HG03342 (cell line): ENCODE data around the gene LMBRD2.
"Not testable (repeated sequence)": the region's sequence is repeated elsewhere in the genome, so short reads cannot be mapped to it uniquely, and the experiment has no call there.

Experiments
- ATAC-seq: cut with Tn5 transposase; IDR thresholded peaks from one replicate; pipeline ENCODE4 v1.9.1; 2021; ENCODE audit warnings: mild to moderate bottlenecking, moderate library complexity; ENCODE audit not compliant: unreplicated experiment

The LMBRD2 gene

GRCh38 chr5:36151434-36152323 lies at the start of gene LMBRD2, which contains the start of gene SKP2:
LMBRD2 (minus strand) TSS chr5:36151887; CDS start chr5:36143349, 8,538 bp downstream.
SKP2 (plus strand) TSS chr5:36152111; CDS start chr5:36152263, 152 bp downstream.
- peak; percentile 99 for ATAC-seq

DNA sequence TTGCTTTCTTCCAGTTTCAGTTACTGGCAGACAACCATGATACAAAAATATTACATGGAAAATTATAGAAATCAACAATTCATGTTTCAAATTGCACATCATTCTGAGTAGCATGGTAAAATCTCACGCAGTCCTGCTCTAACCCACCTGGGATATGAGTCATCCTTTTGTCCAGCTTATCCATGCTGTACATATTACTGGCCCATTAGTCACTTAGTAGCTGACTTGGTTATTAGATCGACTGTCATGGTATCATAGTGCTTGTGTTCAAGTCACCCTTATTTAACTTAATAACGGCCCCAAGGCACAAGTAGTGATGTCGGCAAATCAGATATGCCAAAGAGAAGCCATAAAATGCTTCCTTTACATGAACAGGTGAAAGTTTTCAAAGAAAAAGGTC lies 48.8 kb upstream of the LMBRD2 start:
- no peak for ATAC-seq

DNA sequence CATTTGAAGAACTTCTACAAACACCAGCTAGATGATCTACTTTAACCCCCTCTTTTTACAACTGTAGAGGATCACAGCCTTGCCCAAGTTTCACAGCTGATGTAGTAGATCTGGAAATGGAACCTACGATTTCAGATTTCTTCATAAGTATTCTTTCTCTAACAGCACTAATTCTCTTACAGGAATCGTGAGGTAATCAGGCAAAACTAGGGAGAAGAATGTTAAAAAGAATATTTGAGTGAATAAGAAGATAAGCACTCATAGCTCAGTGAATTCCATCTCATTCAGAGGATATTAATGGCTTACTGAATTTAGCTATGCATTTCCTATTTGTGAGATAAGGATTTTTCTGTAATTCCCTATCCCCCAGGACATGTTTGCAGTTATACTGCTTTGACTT lies 47.9 kb upstream of the LMBRD2 start:
- ATAC-seq, result no peak

DNA sequence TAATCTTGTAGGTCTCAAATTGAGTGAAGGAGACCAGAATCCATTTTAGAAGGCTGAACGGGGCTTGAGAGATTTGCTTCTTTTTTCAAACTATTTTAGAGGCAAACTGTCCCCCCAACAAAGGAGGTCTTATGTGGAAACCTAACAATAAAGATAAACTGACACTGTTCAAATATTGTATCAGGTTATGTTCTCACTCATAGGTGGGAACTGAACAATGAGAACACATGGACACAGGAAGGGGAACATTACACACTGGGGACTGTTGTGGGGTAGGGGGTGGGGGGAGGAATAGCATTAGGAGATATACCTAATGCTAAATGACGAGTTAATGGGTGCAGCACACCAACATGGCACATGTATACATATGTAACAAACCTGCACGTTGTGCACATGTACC lies 47.1 kb upstream of the LMBRD2 start:
- ATAC-seq, result not testable (repeated sequence)

GRCh38 chr5:36198281-36198680 lies 46.6 kb upstream of the LMBRD2 start:
- ATAC-seq, result no peak

GRCh38 chr5:36193746-36194145 lies 42.1 kb upstream of the LMBRD2 start:
- ATAC-seq, result no peak

GRCh38 chr5:36184408-36184807 lies 32.7 kb upstream of the LMBRD2 start:
- ATAC-seq, result not testable (repeated sequence)

GRCh38 chr5:36181774-36182173 lies 30.1 kb upstream of the LMBRD2 start:
- no peak for ATAC-seq

- ATAC-seq, result no peak
These were observed 29.1 kb upstream of the LMBRD2 start for GRCh38 chr5:36180556-36181350.

- no peak for ATAC-seq
These were observed 28.3 kb upstream of the LMBRD2 start for GRCh38 chr5:36179950-36180349.

DNA sequence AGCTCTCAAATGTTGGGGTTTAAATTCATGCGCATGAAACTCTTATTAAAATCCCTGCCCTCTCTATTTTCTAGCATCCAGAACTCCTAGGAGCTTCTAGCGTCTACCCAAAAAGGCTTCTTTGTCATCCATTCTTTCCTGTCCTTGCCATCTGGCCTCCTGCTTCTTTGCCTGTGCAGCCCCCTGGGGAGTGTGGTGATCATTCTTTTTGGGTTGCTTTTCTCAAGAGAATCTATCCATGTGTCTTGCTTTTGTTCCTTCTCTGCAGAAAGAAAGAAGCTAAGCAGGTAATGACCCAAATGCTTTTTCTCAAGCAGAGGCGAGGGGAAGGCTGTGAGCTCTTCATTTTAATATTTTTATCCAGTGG lies 26.8 kb upstream of the LMBRD2 start:
- ATAC-seq, result no peak

DNA sequence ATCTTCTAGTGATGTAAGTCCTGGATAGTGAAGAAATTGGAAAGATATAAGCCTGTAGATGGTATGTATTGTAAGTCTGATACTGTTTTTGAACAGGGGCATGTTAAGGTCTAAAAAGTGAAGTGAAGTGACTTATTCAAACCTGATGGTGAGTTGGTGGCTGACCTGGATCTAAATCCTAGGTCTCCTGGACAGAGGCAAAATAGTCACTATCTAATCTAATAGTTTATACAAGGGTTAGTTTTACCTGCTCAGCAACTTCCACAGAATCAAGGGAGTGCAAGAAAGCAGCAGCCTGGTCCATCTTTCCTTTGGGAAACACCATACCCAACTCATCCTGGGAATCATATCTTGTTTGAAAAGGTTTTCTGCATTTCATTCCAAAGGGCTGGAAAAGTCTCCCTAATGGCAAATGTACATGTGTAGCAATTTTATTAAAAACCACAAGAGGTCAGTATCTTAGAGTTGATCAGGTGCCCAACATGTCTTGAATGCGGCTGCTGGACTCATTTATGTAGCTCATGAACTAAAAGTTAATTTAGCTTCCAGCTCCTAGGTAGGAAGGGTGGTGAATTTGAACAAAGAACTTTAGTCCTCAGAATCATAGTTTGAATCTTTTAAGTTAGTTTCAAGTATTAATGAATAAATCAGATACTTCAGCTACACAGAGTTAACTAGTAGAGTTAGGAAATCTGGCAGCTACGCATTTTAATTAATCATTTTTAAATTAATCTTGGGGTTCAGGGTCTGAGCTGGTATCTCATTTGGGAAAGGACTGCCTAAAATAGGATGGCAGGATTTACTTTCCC lies 26.2 kb upstream of the LMBRD2 start:
- ATAC-seq, result no peak

DNA sequence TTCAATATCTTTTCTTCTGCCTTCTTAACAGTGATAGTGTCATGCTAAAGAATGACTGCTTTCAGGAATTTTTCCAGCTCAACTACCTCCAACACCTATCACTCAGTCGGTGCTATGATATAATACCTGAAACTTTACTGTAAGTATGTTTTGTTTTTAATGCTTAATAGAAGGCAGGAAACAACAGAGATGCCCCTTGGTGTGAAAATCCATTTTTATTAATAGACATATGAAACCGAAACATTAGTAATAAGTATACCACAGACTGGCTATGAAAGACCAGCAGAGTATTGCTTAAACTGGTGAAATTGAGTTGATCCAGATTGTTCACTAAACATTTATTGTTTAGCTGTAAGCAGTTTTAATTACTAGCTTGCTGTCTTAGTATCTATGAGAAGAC lies 25.5 kb upstream of the LMBRD2 start:
- peak; percentile 98 for ATAC-seq

DNA sequence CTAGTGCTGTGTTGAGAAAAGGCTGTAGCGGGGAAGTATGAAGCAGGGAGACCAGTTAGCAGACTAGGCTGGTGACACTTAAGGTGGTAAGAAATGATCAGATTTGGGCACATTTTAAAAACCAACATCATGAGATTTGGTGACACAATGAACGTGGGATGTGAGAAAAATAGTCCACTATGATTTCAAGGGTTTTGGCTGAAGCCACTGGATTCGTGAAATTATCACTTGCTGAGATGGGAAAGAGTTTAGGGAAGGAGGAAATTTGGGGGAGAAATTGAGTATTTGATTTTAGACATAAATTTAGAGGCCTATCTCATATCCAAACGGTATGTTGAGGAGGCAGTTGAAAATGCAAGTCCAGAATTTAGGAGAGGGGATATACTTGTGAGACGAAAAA lies 23.4 kb upstream of the LMBRD2 start:
- no peak for ATAC-seq

DNA sequence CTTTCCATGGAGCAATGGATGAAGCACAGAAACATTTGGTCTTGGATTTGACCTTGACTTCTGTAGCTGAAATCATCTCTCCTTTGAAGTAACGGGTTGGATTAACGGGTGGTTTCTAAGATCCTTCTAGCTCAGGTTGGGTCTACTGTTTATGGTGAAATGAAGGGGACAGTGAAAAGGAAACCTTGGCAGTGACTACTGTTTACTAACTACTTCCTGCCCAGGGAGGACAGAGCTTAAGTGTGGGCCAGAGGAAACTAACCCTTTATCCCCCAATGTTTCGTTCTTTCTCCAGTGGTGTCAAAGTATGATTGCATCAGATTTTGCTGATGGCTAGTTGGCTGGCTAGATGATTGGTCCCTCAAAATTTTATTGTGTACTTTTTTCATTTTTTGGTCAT lies 22.4 kb upstream of the LMBRD2 start:
- ATAC-seq, result no peak

DNA sequence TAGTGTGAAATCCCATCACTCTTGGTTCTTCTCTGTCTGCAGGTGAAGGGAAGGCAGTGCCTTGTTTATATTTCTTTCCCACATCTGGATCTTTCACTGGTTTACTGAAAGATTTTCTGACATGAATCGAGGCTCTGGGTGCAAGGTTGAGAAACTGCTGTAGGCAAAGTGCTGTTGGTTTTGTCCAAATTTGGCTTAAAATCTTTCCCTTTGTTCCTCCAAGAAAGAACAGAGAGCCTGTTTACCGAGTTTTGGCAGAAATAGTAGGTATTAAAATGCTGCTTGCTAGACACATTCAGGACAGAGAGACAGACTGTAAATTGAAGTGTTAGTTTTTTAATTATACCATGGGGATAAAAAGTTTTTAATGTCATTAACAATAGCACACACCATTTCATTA lies 21.7 kb upstream of the LMBRD2 start:
- no peak for ATAC-seq

- ATAC-seq, result no peak
These were observed 20.9 kb upstream of the LMBRD2 start for GRCh38 chr5:36172599-36172998.

GRCh38 chr5:36170832-36171424 lies 19.2 kb upstream of the LMBRD2 start:
- no peak for ATAC-seq

DNA sequence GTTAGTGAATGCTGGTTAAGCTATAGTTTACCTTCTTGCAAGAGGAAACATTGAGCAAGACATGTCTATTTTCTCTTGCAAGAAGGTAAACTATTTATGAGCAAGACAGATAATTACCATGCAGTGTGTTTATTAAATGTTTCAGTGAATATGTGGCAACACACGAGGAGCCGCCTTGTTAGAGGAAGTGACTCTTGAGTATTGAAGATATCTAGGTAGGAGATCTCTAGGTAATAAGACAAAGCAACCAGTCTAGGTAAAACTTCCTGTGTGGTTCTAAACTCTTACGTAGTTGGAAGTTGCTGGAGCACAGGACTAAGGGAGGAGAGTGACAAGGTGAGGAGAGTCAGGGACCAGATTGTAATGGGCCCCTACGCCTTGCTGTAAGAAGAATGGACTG lies 17.1 kb upstream of the LMBRD2 start:
- no peak for ATAC-seq

DNA sequence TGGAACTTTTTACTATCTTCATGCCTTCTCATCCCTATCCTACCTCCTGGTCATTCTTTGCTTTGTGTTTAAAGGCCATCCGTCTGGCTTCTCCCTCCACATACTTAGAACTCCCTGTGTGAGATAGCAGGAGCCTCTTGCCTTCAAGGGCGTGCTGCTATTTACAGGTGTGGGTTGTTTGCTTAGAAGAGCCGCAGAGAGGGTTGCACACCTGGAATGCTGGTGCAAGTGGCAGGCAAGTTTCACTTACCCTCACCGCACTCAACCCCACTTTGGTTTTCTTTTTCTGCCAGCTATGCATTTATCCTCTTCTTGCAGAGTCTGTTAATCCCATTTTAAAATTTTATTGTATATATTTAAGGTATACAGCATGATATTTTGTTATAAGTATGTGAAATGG lies 12.8 kb upstream of the LMBRD2 start:
- ATAC-seq, result no peak
